Subcutaneous adipose tissue (tissue), 4 donors: Measurements from ENCODE around the gene PRRT4. TPM values are rescaled to one million over a fixed set of nuclear protein-coding genes. Genes with fewer than 3 reads are reported as not detected.

Experiments
- total RNA-seq, 4 donors: library from RNA; depleted of rRNA; stranded (reverse); fragments of >200 nt; gene quantifications; one replicate each; pipeline ENCODE4 v1.1.0, GENCODE V29; 2016
- TF ChIP-seq, protein P1 (sequence below): fragments of 450-650 bp; IDR thresholded peaks from one replicate; pipeline ENCODE4 v1.5.1; 2016; ENCODE audit warnings: low read depth, mild to moderate bottlenecking, control low read depth, antibody characterized with exemption, moderate library complexity

Gene PRRT4
- total RNA-seq, 4 donors from 2014 or later: 0.65 to 24.7 (median 2.9) TPM

- TF ChIP-seq, protein P1, sequence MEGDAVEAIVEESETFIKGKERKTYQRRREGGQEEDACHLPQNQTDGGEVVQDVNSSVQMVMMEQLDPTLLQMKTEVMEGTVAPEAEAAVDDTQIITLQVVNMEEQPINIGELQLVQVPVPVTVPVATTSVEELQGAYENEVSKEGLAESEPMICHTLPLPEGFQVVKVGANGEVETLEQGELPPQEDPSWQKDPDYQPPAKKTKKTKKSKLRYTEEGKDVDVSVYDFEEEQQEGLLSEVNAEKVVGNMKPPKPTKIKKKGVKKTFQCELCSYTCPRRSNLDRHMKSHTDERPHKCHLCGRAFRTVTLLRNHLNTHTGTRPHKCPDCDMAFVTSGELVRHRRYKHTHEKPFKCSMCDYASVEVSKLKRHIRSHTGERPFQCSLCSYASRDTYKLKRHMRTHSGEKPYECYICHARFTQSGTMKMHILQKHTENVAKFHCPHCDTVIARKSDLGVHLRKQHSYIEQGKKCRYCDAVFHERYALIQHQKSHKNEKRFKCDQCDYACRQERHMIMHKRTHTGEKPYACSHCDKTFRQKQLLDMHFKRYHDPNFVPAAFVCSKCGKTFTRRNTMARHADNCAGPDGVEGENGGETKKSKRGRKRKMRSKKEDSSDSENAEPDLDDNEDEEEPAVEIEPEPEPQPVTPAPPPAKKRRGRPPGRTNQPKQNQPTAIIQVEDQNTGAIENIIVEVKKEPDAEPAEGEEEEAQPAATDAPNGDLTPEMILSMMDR: no peak
Observed at GRCh38 chr7:128318691-128319090, 42.8 kb downstream of the PRRT4 start.

- TF ChIP-seq, protein P1: no peak
Observed at GRCh38 chr7:128311013-128311412, 50.5 kb downstream of the PRRT4 start.

- TF ChIP-seq, protein P1: no peak
Observed at GRCh38 chr7:128310499-128310898, 51.0 kb downstream of the PRRT4 start.

DNA sequence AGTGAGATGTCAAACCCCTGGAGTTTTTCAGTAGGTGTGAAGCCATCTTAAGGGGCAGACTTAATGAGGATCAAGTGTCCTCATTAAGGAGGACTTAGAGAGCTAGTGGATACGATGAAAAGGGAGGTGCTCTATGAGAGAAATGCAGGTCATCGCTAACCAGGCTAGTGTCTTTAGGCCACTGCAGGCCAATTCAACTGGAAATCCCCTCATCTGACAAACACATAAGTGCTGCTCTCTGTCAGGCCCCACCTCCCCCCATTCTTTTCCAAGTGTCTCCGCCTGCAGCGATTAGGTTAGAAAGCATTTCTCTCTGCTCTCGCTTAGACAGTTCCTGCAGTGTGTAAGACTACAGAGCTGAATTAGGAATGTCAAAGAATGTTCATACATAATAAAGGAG is 51.5 kb downstream of the PRRT4 start:
- TF ChIP-seq, protein P1: no peak

DNA sequence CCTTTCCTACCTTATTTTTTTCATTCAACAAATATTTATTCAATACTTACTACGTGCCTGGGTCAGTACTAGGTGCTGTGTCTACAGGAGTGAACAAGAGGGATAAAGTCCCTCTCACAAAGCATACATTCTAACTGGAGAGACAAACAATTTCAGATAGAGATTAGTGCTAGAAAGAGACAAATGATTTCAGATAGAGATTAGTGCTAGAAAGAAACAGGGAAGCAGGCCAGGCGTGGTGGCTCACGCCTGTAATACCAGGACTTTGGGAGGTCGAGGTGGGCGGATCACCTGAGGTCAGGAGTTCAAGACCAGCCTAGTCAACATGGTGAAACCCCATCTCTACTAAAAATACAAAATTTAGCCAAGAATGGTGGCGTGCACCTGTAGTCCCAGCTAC is 52.4 kb downstream of the PRRT4 start:
- TF ChIP-seq, protein P1: no peak

GRCh38 chr7:128307061-128307460 is 54.4 kb downstream of the PRRT4 start:
- TF ChIP-seq, protein P1: no peak

GRCh38 chr7:128304212-128304611 is 57.3 kb downstream of the PRRT4 start:
- TF ChIP-seq, protein P1: no peak

DNA sequence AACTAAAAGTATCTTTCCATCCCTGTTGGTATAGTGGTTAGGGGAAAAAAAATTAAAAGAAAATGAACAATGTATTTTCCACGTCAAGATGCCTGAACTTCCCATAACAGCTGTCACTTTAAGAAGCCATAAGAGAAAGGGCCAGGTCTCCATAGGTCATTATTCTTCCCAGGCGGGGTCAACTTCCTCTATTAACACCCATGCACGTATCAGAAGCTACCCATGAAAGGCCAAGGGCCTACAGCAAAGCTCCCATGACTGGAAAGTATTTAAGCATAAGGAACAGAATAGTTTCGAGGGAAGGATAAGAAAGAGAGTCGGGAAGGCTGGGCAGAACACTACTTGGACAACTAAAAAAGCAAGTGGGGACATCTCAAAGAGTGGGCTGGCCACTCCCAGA is 57.8 kb downstream of the PRRT4 start:
- TF ChIP-seq, protein P1: no peak
